Calu3 (cell line): ENCODE results near the gene DMRT3. TPM values are rescaled to one million over a fixed set of nuclear protein-coding genes. Genes with fewer than 3 reads are reported as not detected.

Source experiments
- BruUV-seq: library from RNA; stranded (reverse); fragments of 400-500 nt; replicated peaks from 2 replicates; lab custom pipeline; 2021; lab: Mats Ljungman, UMichigan
- CTCF ChIA-PET: fragments of 300-600 bp; sonication (Branson Sonifier 250); formaldehyde crosslinking; loops from one replicate; lab custom pipeline; 2022; ENCODE audit warnings: antibody characterized with exemption; lab: Charles Lee
- DNase-seq: peaks from one replicate; pipeline ENCODE4 v3.0.0; 2022
- H3K27ac Mint-ChIP-seq: one replicate; pipeline ENCODE4 v1.8.0; 2022; ENCODE audit warnings: mixed read lengths; ENCODE audit not compliant: unreplicated experiment
- H3K27me3 Mint-ChIP-seq: one replicate; pipeline ENCODE4 v1.8.0; 2022; ENCODE audit warnings: mixed read lengths; ENCODE audit not compliant: unreplicated experiment
- H3K36me3 Mint-ChIP-seq: one replicate; pipeline ENCODE4 v1.8.0; 2022; ENCODE audit warnings: mild to moderate bottlenecking, moderate library complexity, mixed read lengths; ENCODE audit not compliant: insufficient read depth, unreplicated experiment
- H3K4me1 Mint-ChIP-seq: one replicate; pipeline ENCODE4 v1.8.0; 2022; ENCODE audit warnings: mild to moderate bottlenecking, low read depth, mixed read lengths; ENCODE audit not compliant: unreplicated experiment
- H3K4me3 Mint-ChIP-seq: one replicate; pipeline ENCODE4 v1.8.0; 2022; ENCODE audit warnings: mild to moderate bottlenecking, low read depth, moderate library complexity, mixed read lengths; ENCODE audit not compliant: unreplicated experiment
- H3K9me3 Mint-ChIP-seq: one replicate; pipeline ENCODE4 v1.8.0; 2022; ENCODE audit warnings: low read depth, mixed read lengths; ENCODE audit not compliant: unreplicated experiment
- CTCF ChIP-seq: fragments of 200-600 bp; IDR thresholded peaks from one replicate; pipeline ENCODE4 v1.8.0; 2022; ENCODE audit warnings: antibody characterized with exemption; ENCODE audit not compliant: unreplicated experiment
- intact Hi-C: fragments of 100-400 bp; cut with micrococcal nuclease; formaldehyde crosslinking; loops from one replicate; pipeline ENCODE4 v1.10.0; 2022; ENCODE audit not compliant: unreplicated experiment
- total RNA-seq: library from RNA; stranded (reverse); gene quantifications from 2 replicates; pipeline ENCODE4 v1.2.3, GENCODE V29; 2022

Gene DMRT3
- total RNA-seq, 1 experiment from 2014 or later: not detected

GRCh38 chr9:1009101-1009707 lies 32.7 kb downstream of the DMRT3 start:
- Mint-ChIP-seq H3K4me1 (no peaks in the 10 kb centered on the region), H3K27me3 (peaks cover 12% of the 10 kb centered on the region), H3K4me3 (no peak overlapping the region), H3K36me3 (no peaks in the 10 kb centered on the region), H3K27ac (no peak overlapping the region), H3K9me3 (no peaks in the 10 kb centered on the region)
- peak; percentile 82 for DNase-seq
- CTCF ChIA-PET: interaction anchor here (0.5 to 1.0 kb wide), 6 partner anchors 9 to 711 kb away, joined by 3 to 4 read pairs (median 3); no protein-coding TSS in a partner anchor
- no TSS peak for BruUV-seq
- intact Hi-C loops: loop anchor here (1.0 to 10.0 kb wide), 3 partner anchors 115 to 662 kb away; no protein-coding TSS in a partner anchor
- TF ChIP-seq CTCF: peak; percentile 77

- CTCF ChIA-PET: no interaction called here
- no peaks in the 10 kb centered on the region for H3K9me3 Mint-ChIP-seq
- intact Hi-C loops: no loop called here
- H3K4me1 Mint-ChIP-seq: no peaks in the 10 kb centered on the region
- BruUV-seq: no TSS peak
- no peak for DNase-seq
- TF ChIP-seq CTCF: no peak
- peaks cover 16% of the 10 kb centered on the region for H3K27me3 Mint-ChIP-seq
- H3K36me3 Mint-ChIP-seq: no peaks in the 10 kb centered on the region
- no peak overlapping the region for H3K27ac Mint-ChIP-seq
- H3K4me3 Mint-ChIP-seq: no peak overlapping the region
Observed at GRCh38 chr9:1013021-1013420, 36.6 kb downstream of the DMRT3 start.

- no peak overlapping the region for H3K4me3 Mint-ChIP-seq
- no peaks in the 10 kb centered on the region for H3K9me3 Mint-ChIP-seq
- no peak for TF ChIP-seq CTCF
- intact Hi-C loops: no loop called here
- CTCF ChIA-PET: no interaction called here
- peaks cover 14% of the 10 kb centered on the region for H3K27me3 Mint-ChIP-seq
- no peaks in the 10 kb centered on the region for H3K36me3 Mint-ChIP-seq
- BruUV-seq: no TSS peak
- no peaks in the 10 kb centered on the region for H3K4me1 Mint-ChIP-seq
- DNase-seq: no peak
- no peak overlapping the region for H3K27ac Mint-ChIP-seq
Observed at GRCh38 chr9:1014225-1014624, 37.8 kb downstream of the DMRT3 start.

GRCh38 chr9:1014640-1015039 lies 38.2 kb downstream of the DMRT3 start:
- peaks cover 14% of the 10 kb centered on the region for H3K27me3 Mint-ChIP-seq

More at GRCh38 chr9:1014640-1015039, 38.2 kb downstream of the DMRT3 start:
- no peaks in the 10 kb centered on the region for H3K9me3 Mint-ChIP-seq
- CTCF ChIA-PET: no interaction called here
- no peak overlapping the region for H3K27ac Mint-ChIP-seq
- BruUV-seq: no TSS peak
- intact Hi-C loops: loop anchor here (5.0 kb wide), 1 partner anchor 858 kb away; no protein-coding TSS in a partner anchor
- no peak for DNase-seq
- no peaks in the 10 kb centered on the region for H3K36me3 Mint-ChIP-seq
- H3K4me1 Mint-ChIP-seq: no peaks in the 10 kb centered on the region
- TF ChIP-seq CTCF: no peak
- H3K4me3 Mint-ChIP-seq: no peak overlapping the region
